H1 (cell line): ENCODE results near the gene MBP. TPM values are rescaled to one million over a fixed set of nuclear protein-coding genes. Genes with fewer than 3 reads are reported as not detected.

Source experiments
- ASH2L ChIP-seq: fragments of 200-600, 300-600 bp; sonication (generic); IDR thresholded peaks from one replicate; pipeline ENCODE4 v1.7.1; 2017; ENCODE audit warnings: low read length
- CEBPB ChIP-seq: IDR thresholded peaks from 2 replicates; pipeline ENCODE4 v1.6.1; 2012; ENCODE audit warnings: low read depth, low read length
- CREB1 ChIP-seq: IDR thresholded peaks from 2 replicates; pipeline ENCODE4 v1.6.1; 2012; ENCODE audit warnings: inconsistent platforms
- E2F6 ChIP-seq: IDR thresholded peaks from 2 replicates; pipeline ENCODE4 v1.6.1; 2012; ENCODE audit warnings: inconsistent platforms
- HDAC6 ChIP-seq: IDR thresholded peaks from one replicate; pipeline ENCODE4 v1.7.1; 2012; ENCODE audit warnings: low read depth, mild to moderate bottlenecking, inconsistent platforms, low read length, moderate library complexity
- PHF8 ChIP-seq: fragments of 200-600 bp; sonication (generic); conservative IDR thresholded peaks from 2 replicates; pipeline ENCODE4 v1.7.1; 2012; ENCODE audit warnings: low read depth, mild to moderate bottlenecking, inconsistent platforms, low read length, moderate library complexity
- RBBP5 ChIP-seq: IDR thresholded peaks from 2 replicates; pipeline ENCODE4 v1.7.1; 2012; ENCODE audit warnings: low read depth, mild to moderate bottlenecking, inconsistent platforms, low read length, moderate library complexity, borderline replicate concordance
- RFX5 ChIP-seq: IDR thresholded peaks from 2 replicates; pipeline ENCODE4 v1.6.1; 2011; ENCODE audit warnings: low read depth, low read length, improper control_type of control experiment, borderline replicate concordance
- TEAD4 ChIP-seq: IDR thresholded peaks from 2 replicates; pipeline ENCODE4 v1.6.1; 2012; ENCODE audit warnings: low read depth, low read length, inconsistent platforms, mixed read lengths
- polyA plus RNA-seq, 7 experiments: library from polyadenylated mRNA; depleted of rRNA in 3 of 7; stranded (reverse) in 5 of 7; unstranded in 2 of 7; fragments of >200 nt in 5 of 7; fragments of 200-250 nt in 2 of 7; gene quantifications; 1 replicate in 5 of 7; 2 replicates in 1 of 7; 4 replicates in 1 of 7; pipeline versions ENCODE4 v1.2.1 to v1.2.3, GENCODE V29; 2011 to 2013; ENCODE audit warnings: missing spikeins in 2 of 7, mixed read lengths in 2 of 7
- total RNA-seq: library from RNA; stranded (reverse); fragmentation: NEBNext Ultra II Directional; extraction: Animal tissue kit (Norgen Biotek cat#: 25700); gene quantifications from 2 replicates; pipeline ENCODE4 v1.2.1, GENCODE V29; 2021
- TF ChIP-seq, protein P1 (sequence below): fragments of 300-600 bp; sonication (generic); IDR thresholded peaks from 2 replicates; pipeline ENCODE4 v1.7.1; 2012; ENCODE audit warnings: low read length, moderate library complexity, mild to moderate bottlenecking, inconsistent platforms; ENCODE audit not compliant: insufficient replicate concordance

The MBP gene
- total and polyA plus RNA-seq, 2 of the 8 experiments (the other 6 are each of a cell fraction or from before 2014, with no cell fraction given) = 7.7 to 19.2 TPM

GRCh38 chr18:77123320-77124231, 9.0 kb downstream of the MBP start (continued):
- TF ChIP-seq, protein P1, sequence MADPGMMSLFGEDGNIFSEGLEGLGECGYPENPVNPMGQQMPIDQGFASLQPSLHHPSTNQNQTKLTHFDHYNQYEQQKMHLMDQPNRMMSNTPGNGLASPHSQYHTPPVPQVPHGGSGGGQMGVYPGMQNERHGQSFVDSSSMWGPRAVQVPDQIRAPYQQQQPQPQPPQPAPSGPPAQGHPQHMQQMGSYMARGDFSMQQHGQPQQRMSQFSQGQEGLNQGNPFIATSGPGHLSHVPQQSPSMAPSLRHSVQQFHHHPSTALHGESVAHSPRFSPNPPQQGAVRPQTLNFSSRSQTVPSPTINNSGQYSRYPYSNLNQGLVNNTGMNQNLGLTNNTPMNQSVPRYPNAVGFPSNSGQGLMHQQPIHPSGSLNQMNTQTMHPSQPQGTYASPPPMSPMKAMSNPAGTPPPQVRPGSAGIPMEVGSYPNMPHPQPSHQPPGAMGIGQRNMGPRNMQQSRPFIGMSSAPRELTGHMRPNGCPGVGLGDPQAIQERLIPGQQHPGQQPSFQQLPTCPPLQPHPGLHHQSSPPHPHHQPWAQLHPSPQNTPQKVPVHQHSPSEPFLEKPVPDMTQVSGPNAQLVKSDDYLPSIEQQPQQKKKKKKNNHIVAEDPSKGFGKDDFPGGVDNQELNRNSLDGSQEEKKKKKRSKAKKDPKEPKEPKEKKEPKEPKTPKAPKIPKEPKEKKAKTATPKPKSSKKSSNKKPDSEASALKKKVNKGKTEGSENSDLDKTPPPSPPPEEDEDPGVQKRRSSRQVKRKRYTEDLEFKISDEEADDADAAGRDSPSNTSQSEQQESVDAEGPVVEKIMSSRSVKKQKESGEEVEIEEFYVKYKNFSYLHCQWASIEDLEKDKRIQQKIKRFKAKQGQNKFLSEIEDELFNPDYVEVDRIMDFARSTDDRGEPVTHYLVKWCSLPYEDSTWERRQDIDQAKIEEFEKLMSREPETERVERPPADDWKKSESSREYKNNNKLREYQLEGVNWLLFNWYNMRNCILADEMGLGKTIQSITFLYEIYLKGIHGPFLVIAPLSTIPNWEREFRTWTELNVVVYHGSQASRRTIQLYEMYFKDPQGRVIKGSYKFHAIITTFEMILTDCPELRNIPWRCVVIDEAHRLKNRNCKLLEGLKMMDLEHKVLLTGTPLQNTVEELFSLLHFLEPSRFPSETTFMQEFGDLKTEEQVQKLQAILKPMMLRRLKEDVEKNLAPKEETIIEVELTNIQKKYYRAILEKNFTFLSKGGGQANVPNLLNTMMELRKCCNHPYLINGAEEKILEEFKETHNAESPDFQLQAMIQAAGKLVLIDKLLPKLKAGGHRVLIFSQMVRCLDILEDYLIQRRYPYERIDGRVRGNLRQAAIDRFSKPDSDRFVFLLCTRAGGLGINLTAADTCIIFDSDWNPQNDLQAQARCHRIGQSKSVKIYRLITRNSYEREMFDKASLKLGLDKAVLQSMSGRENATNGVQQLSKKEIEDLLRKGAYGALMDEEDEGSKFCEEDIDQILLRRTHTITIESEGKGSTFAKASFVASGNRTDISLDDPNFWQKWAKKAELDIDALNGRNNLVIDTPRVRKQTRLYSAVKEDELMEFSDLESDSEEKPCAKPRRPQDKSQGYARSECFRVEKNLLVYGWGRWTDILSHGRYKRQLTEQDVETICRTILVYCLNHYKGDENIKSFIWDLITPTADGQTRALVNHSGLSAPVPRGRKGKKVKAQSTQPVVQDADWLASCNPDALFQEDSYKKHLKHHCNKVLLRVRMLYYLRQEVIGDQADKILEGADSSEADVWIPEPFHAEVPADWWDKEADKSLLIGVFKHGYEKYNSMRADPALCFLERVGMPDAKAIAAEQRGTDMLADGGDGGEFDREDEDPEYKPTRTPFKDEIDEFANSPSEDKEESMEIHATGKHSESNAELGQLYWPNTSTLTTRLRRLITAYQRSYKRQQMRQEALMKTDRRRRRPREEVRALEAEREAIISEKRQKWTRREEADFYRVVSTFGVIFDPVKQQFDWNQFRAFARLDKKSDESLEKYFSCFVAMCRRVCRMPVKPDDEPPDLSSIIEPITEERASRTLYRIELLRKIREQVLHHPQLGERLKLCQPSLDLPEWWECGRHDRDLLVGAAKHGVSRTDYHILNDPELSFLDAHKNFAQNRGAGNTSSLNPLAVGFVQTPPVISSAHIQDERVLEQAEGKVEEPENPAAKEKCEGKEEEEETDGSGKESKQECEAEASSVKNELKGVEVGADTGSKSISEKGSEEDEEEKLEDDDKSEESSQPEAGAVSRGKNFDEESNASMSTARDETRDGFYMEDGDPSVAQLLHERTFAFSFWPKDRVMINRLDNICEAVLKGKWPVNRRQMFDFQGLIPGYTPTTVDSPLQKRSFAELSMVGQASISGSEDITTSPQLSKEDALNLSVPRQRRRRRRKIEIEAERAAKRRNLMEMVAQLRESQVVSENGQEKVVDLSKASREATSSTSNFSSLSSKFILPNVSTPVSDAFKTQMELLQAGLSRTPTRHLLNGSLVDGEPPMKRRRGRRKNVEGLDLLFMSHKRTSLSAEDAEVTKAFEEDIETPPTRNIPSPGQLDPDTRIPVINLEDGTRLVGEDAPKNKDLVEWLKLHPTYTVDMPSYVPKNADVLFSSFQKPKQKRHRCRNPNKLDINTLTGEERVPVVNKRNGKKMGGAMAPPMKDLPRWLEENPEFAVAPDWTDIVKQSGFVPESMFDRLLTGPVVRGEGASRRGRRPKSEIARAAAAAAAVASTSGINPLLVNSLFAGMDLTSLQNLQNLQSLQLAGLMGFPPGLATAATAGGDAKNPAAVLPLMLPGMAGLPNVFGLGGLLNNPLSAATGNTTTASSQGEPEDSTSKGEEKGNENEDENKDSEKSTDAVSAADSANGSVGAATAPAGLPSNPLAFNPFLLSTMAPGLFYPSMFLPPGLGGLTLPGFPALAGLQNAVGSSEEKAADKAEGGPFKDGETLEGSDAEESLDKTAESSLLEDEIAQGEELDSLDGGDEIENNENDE = no peak
- TF ChIP-seq CREB1 = no peak
- TF ChIP-seq HDAC6 = no peak
- TF ChIP-seq CEBPB = no peak
- no peak for TF ChIP-seq TEAD4
- no peak for TF ChIP-seq RFX5
- TF ChIP-seq PHF8 = no peak
- TF ChIP-seq RBBP5 = no peak
- no peak for TF ChIP-seq ASH2L
- TF ChIP-seq E2F6 = no peak
